Skin epidermis (tissue), 12 donors: ENCODE measurements around the gene MIGA2.

Source experiments
- H3K27ac ChIP-seq, 21 experiments: fragments of 200-600 bp; sonication (generic) in 11 of 21; one replicate each; pipeline ENCODE4 v1.5.0; 2020; ENCODE audit warnings: mild to moderate bottlenecking in 3 of 21, inconsistent platforms in 2 of 21, moderate library complexity in 2 of 21
- H3K4me3 ChIP-seq, 7 experiments: fragments of 200-600 bp; sonication (generic) in 2 of 7; one replicate each; pipeline ENCODE4 v1.5.0; 2020; ENCODE audit warnings: inconsistent platforms in 2 of 7, mild to moderate bottlenecking in 2 of 7, moderate library complexity in 1 of 7

Gene MIGA2

GRCh38 chr9:129032541-129033159, 3.8 kb upstream of the MIGA2 start:
- no peak overlapping the region for H3K4me3 ChIP-seq
- H3K27ac ChIP-seq: no peak overlapping the region

GRCh38 chr9:129033216-129033615, 3.2 kb upstream of the MIGA2 start:
- Histone ChIP-seq H3K27ac (no peak overlapping the region), H3K4me3 (no peak overlapping the region)

- peak overlapping the region; percentile 12 to 99 (median 89) for H3K4me3 ChIP-seq
These were observed 588 bp upstream of the MIGA2 start for GRCh38 chr9:129035838-129036237.

GRCh38 chr9:129036923-129037766, 719 bp downstream of the MIGA2 start:
- peak overlapping the region in 20 of 21 experiments; percentile 35 to 89 (median 78) for H3K27ac ChIP-seq
- peak overlapping the region; percentile 55 to 99 (median 89) for H3K4me3 ChIP-seq

More at GRCh38 chr9:129035838-129036237, 588 bp upstream of the MIGA2 start:
- peak overlapping the region in 20 of 21 experiments; percentile 0 to 89 (median 69) for H3K27ac ChIP-seq

GRCh38 chr9:129037767-129038098, 1.3 kb downstream of the MIGA2 start:
- Histone ChIP-seq H3K27ac (peak overlapping the region in 11 of 21 experiments; percentile 26 to 87 (median 78)), H3K4me3 (peak overlapping the region in 6 of 7 experiments; percentile 55 to 99 (median 92))

- Histone ChIP-seq H3K27ac (peak overlapping the region in 11 of 21 experiments; percentile 26 to 87 (median 77)), H3K4me3 (peak overlapping the region in 2 of 7 experiments; percentile 94 to 98)
These were observed 1.9 kb downstream of the MIGA2 start for GRCh38 chr9:129038109-129038852.

- Histone ChIP-seq H3K4me3 (no peak overlapping the region), H3K27ac (no peak overlapping the region)
These were observed 3.8 kb downstream of the MIGA2 start for GRCh38 chr9:129040113-129040643.

GRCh38 chr9:129042016-129042415, 5.6 kb downstream of the MIGA2 start:
- H3K4me3 ChIP-seq: no peak overlapping the region
- no peak overlapping the region for H3K27ac ChIP-seq

- Histone ChIP-seq H3K27ac (peak overlapping the region in 2 of 21 experiments; percentile 34 to 56), H3K4me3 (no peak overlapping the region)
These were observed 16.2 kb downstream of the MIGA2 start for GRCh38 chr9:129052592-129052991.

- Histone ChIP-seq H3K4me3 (no peak overlapping the region), H3K27ac (peak overlapping the region in 1 of 21 experiments; percentile 34)
These were observed 16.6 kb downstream of the MIGA2 start for GRCh38 chr9:129053020-129053419.

GRCh38 chr9:129054163-129054851, 17.9 kb downstream of the MIGA2 start:
- Histone ChIP-seq H3K27ac (no peak overlapping the region), H3K4me3 (no peak overlapping the region)

GRCh38 chr9:129058965-129059795, 22.8 kb downstream of the MIGA2 start:
- H3K4me3 ChIP-seq: no peak overlapping the region
- H3K27ac ChIP-seq: no peak overlapping the region

GRCh38 chr9:129059796-129060785, 23.7 kb downstream of the MIGA2 start:
- Histone ChIP-seq H3K27ac (no peak overlapping the region), H3K4me3 (no peak overlapping the region)

- H3K4me3 ChIP-seq: no peak overlapping the region
- no peak overlapping the region for H3K27ac ChIP-seq
These were observed 24.6 kb downstream of the MIGA2 start for GRCh38 chr9:129060991-129061390.

GRCh38 chr9:129063061-129063460, 26.6 kb downstream of the MIGA2 start:
- H3K4me3 ChIP-seq: no peak overlapping the region
- no peak overlapping the region for H3K27ac ChIP-seq

- Histone ChIP-seq H3K4me3 (no peak overlapping the region), H3K27ac (no peak overlapping the region)
These were observed 28.1 kb downstream of the MIGA2 start for GRCh38 chr9:129064499-129064908.

- Histone ChIP-seq H3K4me3 (no peak overlapping the region), H3K27ac (peak overlapping the region in 4 of 21 experiments; percentile 29 to 78 (median 74))
These were observed 31.7 kb downstream of the MIGA2 start for GRCh38 chr9:129068110-129068509.
